GM21423 (cell line): ENCODE data around the gene PPIP5K1.

ENCODE experiments used
- ATAC-seq: cut with Tn5 transposase; IDR thresholded peaks from one replicate; pipeline ENCODE4 v1.9.1; 2021; ENCODE audit warnings: mild to moderate bottlenecking, moderate library complexity; ENCODE audit not compliant: unreplicated experiment

The PPIP5K1 gene

GRCh38 chr15:43492673-43493601, 97.1 kb downstream of the PPIP5K1 start, which contains the start of gene TP53BP1:
Gene TP53BP1, minus strand, starts transcription at chr15:43493156. Its CDS starts 113 bp downstream, at chr15:43493043.
- ATAC-seq, result peak; percentile 97

- no peak for ATAC-seq
Measured at GRCh38 chr15:43492266-43492665, 97.7 kb downstream of the PPIP5K1 start.

- no peak for ATAC-seq
Measured at GRCh38 chr15:43489191-43489590, 100.8 kb downstream of the PPIP5K1 start.

- no peak for ATAC-seq
Measured at GRCh38 chr15:43488790-43489189, 101.2 kb downstream of the PPIP5K1 start.

GRCh38 chr15:43487271-43487895, 102.6 kb downstream of the PPIP5K1 start:
- ATAC-seq, result no peak

- ATAC-seq, result no peak
Measured at GRCh38 chr15:43484455-43484854, 105.6 kb downstream of the PPIP5K1 start.
